HepG2 (cell line): Measurements from ENCODE around the gene NDUFV1. TPM values are rescaled to one million over a fixed set of nuclear protein-coding genes. Genes with fewer than 3 reads are reported as not detected.
A peak's percentile ranks its signal among the peaks of the same experiment; 100 is the strongest.

ENCODE experiments used
- BCL6 ChIP-seq: IDR thresholded peaks from 2 replicates; pipeline ENCODE4 v1.6.1; 2016; ENCODE audit warnings: missing genetic modification reagents, missing compliant biosample characterization
- DNMT1 ChIP-seq: sonication (generic); formaldehyde crosslinking; IDR thresholded peaks from 2 replicates; pipeline ENCODE4 v1.5.1; 2020; ENCODE audit warnings: mild to moderate bottlenecking, missing genetic modification reagents
- DNMT3B ChIP-seq: conservative IDR thresholded peaks from 2 replicates; pipeline ENCODE4 v1.6.1; 2016; ENCODE audit warnings: missing biosample characterization, control low read depth
- ELF4 ChIP-seq: sonication (generic); formaldehyde crosslinking; IDR thresholded peaks from 2 replicates; pipeline ENCODE4 v1.5.0; 2020; ENCODE audit warnings: missing genetic modification reagents, mild to moderate bottlenecking, moderate library complexity, borderline replicate concordance
- EP300 ChIP-seq, 3 experiments: sonication (generic) in 1 of 3; formaldehyde crosslinking in 1 of 3; IDR thresholded peaks; 2 replicates each; pipeline versions ENCODE4 v1.5.1 to v1.6.1; 2011 to 2020; ENCODE audit warnings: low read depth in 2 of 3, low read length in 2 of 3, borderline replicate concordance in 1 of 3, improper control_type of control experiment in 1 of 3, mild to moderate bottlenecking in 1 of 3, missing genetic modification reagents in 1 of 3, moderate library complexity in 1 of 3
- HNRNPLL ChIP-seq: fragments of 200-400 bp; formaldehyde crosslinking; IDR thresholded peaks from 2 replicates; pipeline ENCODE4 v1.6.1; 2017; ENCODE audit warnings: mild to moderate bottlenecking, low read depth, low read length; ENCODE audit not compliant: poor library complexity, severe bottlenecking
- JARID2 ChIP-seq: sonication (generic); formaldehyde crosslinking; IDR thresholded peaks from 2 replicates; pipeline ENCODE4 v1.8.1; 2023; ENCODE audit warnings: missing genetic modification reagents, inconsistent platforms; ENCODE audit not compliant: insufficient replicate concordance
- KDM3A ChIP-seq: IDR thresholded peaks from 2 replicates; pipeline ENCODE4 v1.6.1; 2018; ENCODE audit warnings: low read depth, missing compliant biosample characterization
- RAD21 ChIP-seq: fragments of 450-650 bp; formaldehyde crosslinking; IDR thresholded peaks from 2 replicates; pipeline ENCODE4 v1.5.0; 2020; ENCODE audit warnings: mild to moderate bottlenecking
- ZBTB7A ChIP-seq: sonication (generic); formaldehyde crosslinking; IDR thresholded peaks from 2 replicates; pipeline ENCODE4 v1.8.0; 2022; ENCODE audit warnings: mild to moderate bottlenecking, missing genetic modification reagents
- ZFP41 ChIP-seq: sonication (generic); formaldehyde crosslinking; IDR thresholded peaks from 2 replicates; pipeline ENCODE4 v1.4.0; 2020; ENCODE audit warnings: mild to moderate bottlenecking, missing genetic modification reagents, borderline replicate concordance
- ZFP90 ChIP-seq: sonication (generic); formaldehyde crosslinking; IDR thresholded peaks from 2 replicates; pipeline ENCODE4 v1.8.0; 2022; ENCODE audit warnings: missing genetic modification reagents, mild to moderate bottlenecking, inconsistent platforms, borderline replicate concordance
- ZNF205 ChIP-seq: IDR thresholded peaks from 2 replicates; pipeline ENCODE4 v1.6.1; 2018; ENCODE audit warnings: missing biosample characterization, missing genetic modification reagents
- ZNF33A ChIP-seq: sonication (generic); formaldehyde crosslinking; IDR thresholded peaks from 2 replicates; pipeline ENCODE4 v1.5.1; 2020; ENCODE audit warnings: missing genetic modification reagents, mild to moderate bottlenecking, moderate library complexity, borderline replicate concordance
- ZNF567 ChIP-seq: sonication (generic); formaldehyde crosslinking; IDR thresholded peaks from 2 replicates; pipeline ENCODE4 v1.8.1; 2023; ENCODE audit warnings: mild to moderate bottlenecking, missing genetic modification reagents, borderline replicate concordance
- ZNF7 ChIP-seq: IDR thresholded peaks from 2 replicates; pipeline ENCODE4 v1.6.1; 2016; ENCODE audit warnings: missing biosample characterization, missing genetic modification reagents
- ZNF737 ChIP-seq: sonication (generic); formaldehyde crosslinking; IDR thresholded peaks from 2 replicates; pipeline ENCODE4 v1.5.0; 2020; ENCODE audit warnings: missing genetic modification reagents, mild to moderate bottlenecking, borderline replicate concordance
- ZNF746 ChIP-seq: sonication (generic); formaldehyde crosslinking; IDR thresholded peaks from 2 replicates; pipeline ENCODE4 v1.8.0; 2022; ENCODE audit warnings: mild to moderate bottlenecking, missing genetic modification reagents
- ZNF790 ChIP-seq: sonication (generic); formaldehyde crosslinking; IDR thresholded peaks from 2 replicates; pipeline ENCODE4 v1.8.0; 2022; ENCODE audit warnings: missing genetic modification reagents, mild to moderate bottlenecking, borderline replicate concordance
- polyA plus RNA-seq, 8 experiments: library from polyadenylated mRNA; depleted of rRNA in 3 of 8; stranded (reverse) in 7 of 8; unstranded in 1 of 8; fragments of >200 nt; fragmentation: Illumina TruSeq in 4 of 8; extraction: Trizol in 4 of 8; gene quantifications; 2 replicates each; pipeline versions ENCODE4 v1.2.1 to v1.2.3, GENCODE V29; 2011 to 2016; ENCODE audit warnings: low read depth in 4 of 8, missing spikeins in 1 of 8, mixed read lengths in 1 of 8; ENCODE audit not compliant: insufficient read depth in 1 of 8
- total RNA-seq, 5 experiments: library from RNA; depleted of rRNA; stranded (reverse); fragments of >200 nt; fragmentation: Illumina TruSeq; extraction: Trizol; gene quantifications; 2 replicates each; pipeline ENCODE4 v1.2.3, GENCODE V29; 2016; ENCODE audit warnings: low read depth in 1 of 5
- TF ChIP-seq, protein P1 (sequence below): sonication (generic); formaldehyde crosslinking; IDR thresholded peaks from 2 replicates; pipeline ENCODE4 v1.5.1; 2020; ENCODE audit warnings: mild to moderate bottlenecking, moderate library complexity, missing genetic modification reagents
- TF ChIP-seq, protein P2 (sequence below): fragments of 450-650 bp; IDR thresholded peaks from 2 replicates; pipeline ENCODE4 v1.6.1; 2017
- TF ChIP-seq, protein P3 (sequence below): sonication (generic); formaldehyde crosslinking; IDR thresholded peaks from 2 replicates; pipeline ENCODE4 v1.8.0; 2022; ENCODE audit warnings: mild to moderate bottlenecking, missing genetic modification reagents, moderate library complexity
- TF ChIP-seq, protein P4 (sequence below): IDR thresholded peaks from 2 replicates; pipeline ENCODE4 v1.6.1; 2016; ENCODE audit warnings: low read depth, borderline replicate concordance

NDUFV1 gene
- total and polyA plus RNA-seq, 2 of the 13 experiments (the other 11 are each of a cell fraction or from before 2014, with no cell fraction given): 88.9 to 137 TPM

GRCh38 chr11:67606492-67607295 is at the start of gene NDUFV1 (continued):
- TF ChIP-seq, protein P1, sequence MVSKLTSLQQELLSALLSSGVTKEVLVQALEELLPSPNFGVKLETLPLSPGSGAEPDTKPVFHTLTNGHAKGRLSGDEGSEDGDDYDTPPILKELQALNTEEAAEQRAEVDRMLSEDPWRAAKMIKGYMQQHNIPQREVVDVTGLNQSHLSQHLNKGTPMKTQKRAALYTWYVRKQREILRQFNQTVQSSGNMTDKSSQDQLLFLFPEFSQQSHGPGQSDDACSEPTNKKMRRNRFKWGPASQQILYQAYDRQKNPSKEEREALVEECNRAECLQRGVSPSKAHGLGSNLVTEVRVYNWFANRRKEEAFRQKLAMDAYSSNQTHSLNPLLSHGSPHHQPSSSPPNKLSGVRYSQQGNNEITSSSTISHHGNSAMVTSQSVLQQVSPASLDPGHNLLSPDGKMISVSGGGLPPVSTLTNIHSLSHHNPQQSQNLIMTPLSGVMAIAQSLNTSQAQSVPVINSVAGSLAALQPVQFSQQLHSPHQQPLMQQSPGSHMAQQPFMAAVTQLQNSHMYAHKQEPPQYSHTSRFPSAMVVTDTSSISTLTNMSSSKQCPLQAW: peak; percentile 85
- TF ChIP-seq, protein P2, sequence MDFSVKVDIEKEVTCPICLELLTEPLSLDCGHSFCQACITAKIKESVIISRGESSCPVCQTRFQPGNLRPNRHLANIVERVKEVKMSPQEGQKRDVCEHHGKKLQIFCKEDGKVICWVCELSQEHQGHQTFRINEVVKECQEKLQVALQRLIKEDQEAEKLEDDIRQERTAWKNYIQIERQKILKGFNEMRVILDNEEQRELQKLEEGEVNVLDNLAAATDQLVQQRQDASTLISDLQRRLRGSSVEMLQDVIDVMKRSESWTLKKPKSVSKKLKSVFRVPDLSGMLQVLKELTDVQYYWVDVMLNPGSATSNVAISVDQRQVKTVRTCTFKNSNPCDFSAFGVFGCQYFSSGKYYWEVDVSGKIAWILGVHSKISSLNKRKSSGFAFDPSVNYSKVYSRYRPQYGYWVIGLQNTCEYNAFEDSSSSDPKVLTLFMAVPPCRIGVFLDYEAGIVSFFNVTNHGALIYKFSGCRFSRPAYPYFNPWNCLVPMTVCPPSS: no peak
- TF ChIP-seq DNMT1 (CRISPR knock-in tag): no peak
- no peak; the same call in 1 of the 2 replicates for TF ChIP-seq ELF4 (CRISPR knock-in tag)
- TF ChIP-seq BCL6: peak; percentile 54; the same call in 1 of the 2 replicates
- no peak for TF ChIP-seq ZNF7 (CRISPR knock-in tag)
- 0 out of 2 replicates have a peak, but pooled peaks have one; percentile 60 for TF ChIP-seq ZNF746 (CRISPR knock-in tag)
- no peak; the same call in 1 of the 2 replicates for TF ChIP-seq KDM3A
- TF ChIP-seq, protein P3, sequence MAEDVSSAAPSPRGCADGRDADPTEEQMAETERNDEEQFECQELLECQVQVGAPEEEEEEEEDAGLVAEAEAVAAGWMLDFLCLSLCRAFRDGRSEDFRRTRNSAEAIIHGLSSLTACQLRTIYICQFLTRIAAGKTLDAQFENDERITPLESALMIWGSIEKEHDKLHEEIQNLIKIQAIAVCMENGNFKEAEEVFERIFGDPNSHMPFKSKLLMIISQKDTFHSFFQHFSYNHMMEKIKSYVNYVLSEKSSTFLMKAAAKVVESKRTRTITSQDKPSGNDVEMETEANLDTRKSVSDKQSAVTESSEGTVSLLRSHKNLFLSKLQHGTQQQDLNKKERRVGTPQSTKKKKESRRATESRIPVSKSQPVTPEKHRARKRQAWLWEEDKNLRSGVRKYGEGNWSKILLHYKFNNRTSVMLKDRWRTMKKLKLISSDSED: no peak
- TF ChIP-seq RAD21 (CRISPR knock-in tag): peak; percentile 68
- no peak for TF ChIP-seq ZFP41 (CRISPR knock-in tag)
- peak; percentile 71 for TF ChIP-seq HNRNPLL
- no peak for TF ChIP-seq DNMT3B (CRISPR knock-in tag)
- no peak for TF ChIP-seq JARID2 (CRISPR knock-in tag)
- TF ChIP-seq ZFP90 (CRISPR knock-in tag): peak; percentile 68; the same call in 1 of the 2 replicates
- TF ChIP-seq, protein P4, sequence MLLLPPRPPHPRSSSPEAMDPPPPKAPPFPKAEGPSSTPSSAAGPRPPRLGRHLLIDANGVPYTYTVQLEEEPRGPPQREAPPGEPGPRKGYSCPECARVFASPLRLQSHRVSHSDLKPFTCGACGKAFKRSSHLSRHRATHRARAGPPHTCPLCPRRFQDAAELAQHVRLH (CRISPR knock-in tag): peak; percentile 34; the same call in 1 of the 2 replicates
- TF ChIP-seq ZNF33A (CRISPR knock-in tag): no peak
- no peak for TF ChIP-seq EP300 (IDR thresholded peaks at IDR 0.05; ENCODE audit: low read depth in 2 of 2, low read length in 2 of 2)
- TF ChIP-seq EP300 (CRISPR knock-in tag; IDR thresholded peaks at IDR 0.05; ENCODE audit: borderline replicate concordance): no peak
- no peak for TF ChIP-seq ZNF790
- TF ChIP-seq ZNF567 (CRISPR knock-in tag): 0 out of 2 replicates have a peak, but pooled peaks have one; percentile 82
- TF ChIP-seq ZNF205 (CRISPR knock-in tag): no peak; the same call in 1 of the 2 replicates
- TF ChIP-seq ZBTB7A (CRISPR knock-in tag): 0 out of 2 replicates have a peak, but pooled peaks have one; percentile 49
- TF ChIP-seq ZNF737 (CRISPR knock-in tag): no peak
